ENCODE measurements around the gene PAX6. TPM values are rescaled to one million over a fixed set of nuclear protein-coding genes. Genes with fewer than 3 reads are reported as not detected.

PAX6 gene
- total RNA-seq, 4 donors from 2014 or later = 0.08 to 1.1 (median 0.55) TPM

GRCh38 chr11:31788085-31788484 lies 23.0 kb downstream of the PAX6 start:
- Histone ChIP-seq H3K27me3 (no peaks in the 10 kb centered on the region), H3K27ac (no peak overlapping the region), H3K9me3 (no peaks in the 10 kb centered on the region), H3K4me1 (peaks cover 0 to 10% (median 0%) of the 10 kb centered on the region in 3 donors), H3K4me3 (no peak overlapping the region), H3K36me3 (peaks cover 0 to 5% of the 10 kb centered on the region in 2 donors)
- 65 to 83% methylated on average over 2 to 3 of the region's 3 CpGs for WGBS, 2 donors (ENCODE audit: low coverage in 1 of 2)
- ATAC-seq = no peak
- no peak for TF ChIP-seq POLR2AphosphoS5 (IDR thresholded peaks at IDR 0.05)

- TF ChIP-seq, protein P1, sequence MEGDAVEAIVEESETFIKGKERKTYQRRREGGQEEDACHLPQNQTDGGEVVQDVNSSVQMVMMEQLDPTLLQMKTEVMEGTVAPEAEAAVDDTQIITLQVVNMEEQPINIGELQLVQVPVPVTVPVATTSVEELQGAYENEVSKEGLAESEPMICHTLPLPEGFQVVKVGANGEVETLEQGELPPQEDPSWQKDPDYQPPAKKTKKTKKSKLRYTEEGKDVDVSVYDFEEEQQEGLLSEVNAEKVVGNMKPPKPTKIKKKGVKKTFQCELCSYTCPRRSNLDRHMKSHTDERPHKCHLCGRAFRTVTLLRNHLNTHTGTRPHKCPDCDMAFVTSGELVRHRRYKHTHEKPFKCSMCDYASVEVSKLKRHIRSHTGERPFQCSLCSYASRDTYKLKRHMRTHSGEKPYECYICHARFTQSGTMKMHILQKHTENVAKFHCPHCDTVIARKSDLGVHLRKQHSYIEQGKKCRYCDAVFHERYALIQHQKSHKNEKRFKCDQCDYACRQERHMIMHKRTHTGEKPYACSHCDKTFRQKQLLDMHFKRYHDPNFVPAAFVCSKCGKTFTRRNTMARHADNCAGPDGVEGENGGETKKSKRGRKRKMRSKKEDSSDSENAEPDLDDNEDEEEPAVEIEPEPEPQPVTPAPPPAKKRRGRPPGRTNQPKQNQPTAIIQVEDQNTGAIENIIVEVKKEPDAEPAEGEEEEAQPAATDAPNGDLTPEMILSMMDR (IDR thresholded peaks at IDR 0.05) = no peak
- TF ChIP-seq POLR2A (IDR thresholded peaks at IDR 0.05) (no peak), POLR2AphosphoS5 (IDR thresholded peaks at IDR 0.05) (no peak), EP300 (IDR thresholded peaks at IDR 0.05) (no peak)
- ATAC-seq = no peak
- H3K36me3 ChIP-seq = peaks cover 0 to 5% of the 10 kb centered on the region in 2 donors
- H3K27me3 ChIP-seq = no peaks in the 10 kb centered on the region
- no peak overlapping the region for H3K4me3 ChIP-seq
- H3K27ac ChIP-seq = no peak overlapping the region
- peaks cover 0 to 6% (median 0%) of the 10 kb centered on the region in 3 donors for H3K4me1 ChIP-seq
- no peaks in the 10 kb centered on the region for H3K9me3 ChIP-seq
- 87 to 94% methylated on average over 3 to 15 of the region's 16 CpGs for WGBS, 2 donors (ENCODE audit: low coverage in 1 of 2)
Observed at GRCh38 chr11:31786996-31787685, 24.0 kb downstream of the PAX6 start.

DNA sequence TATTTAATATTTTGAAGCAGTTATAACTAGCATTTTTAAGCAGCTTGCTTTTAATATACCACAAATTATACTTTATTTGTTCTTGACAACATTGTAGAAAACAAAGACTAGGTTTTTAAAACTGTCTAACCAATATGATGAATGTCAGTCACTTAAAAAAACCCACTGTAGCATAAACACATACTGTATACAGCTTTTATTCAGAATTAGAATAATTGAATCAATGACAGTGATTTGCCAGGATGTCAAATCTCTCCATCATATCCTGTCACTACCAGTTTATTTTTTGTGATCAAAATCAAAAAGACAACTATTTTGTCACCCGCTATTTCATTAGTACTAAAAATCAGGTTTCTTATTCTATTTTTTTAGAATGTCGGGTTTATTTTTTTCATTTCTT lies 26.5 kb downstream of the PAX6 start:
- Histone ChIP-seq H3K27ac (no peak overlapping the region), H3K27me3 (no peaks in the 10 kb centered on the region), H3K4me3 (no peak overlapping the region), H3K4me1 (peaks cover 0 to 8% (median 0%) of the 10 kb centered on the region in 3 donors), H3K36me3 (peaks cover 0 to 5% of the 10 kb centered on the region in 2 donors), H3K9me3 (no peaks in the 10 kb centered on the region)
- ATAC-seq = no peak
- WGBS, 2 donors (ENCODE audit: low coverage in 1 of 2) = 96 to 100% methylated on average over 2 of the region's 2 CpGs
- TF ChIP-seq, protein P1 (IDR thresholded peaks at IDR 0.05) = no peak
- no peak for TF ChIP-seq POLR2AphosphoS5 (IDR thresholded peaks at IDR 0.05)
- TF ChIP-seq EP300 (IDR thresholded peaks at IDR 0.05) = no peak
- TF ChIP-seq POLR2A (IDR thresholded peaks at IDR 0.05) = no peak

DNA sequence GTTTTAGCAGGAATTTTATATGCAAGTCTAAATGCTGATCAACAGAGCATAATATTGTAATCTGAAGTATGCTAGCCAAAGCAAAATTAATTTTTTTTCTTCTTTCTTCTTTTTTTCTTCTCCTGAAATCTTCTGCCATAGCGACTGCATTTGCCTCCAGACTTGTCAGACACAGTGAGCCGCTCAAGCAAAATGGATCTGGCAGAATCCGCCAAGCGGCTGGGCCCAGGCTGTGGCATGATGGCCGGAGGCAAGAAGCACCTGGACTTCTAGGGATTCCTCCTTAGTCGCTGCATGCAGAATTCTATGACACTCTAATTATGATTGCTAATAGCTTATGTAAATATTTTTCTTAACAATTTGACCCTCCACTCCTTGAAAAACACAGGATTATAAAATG lies 27.9 kb downstream of the PAX6 start:
- Histone ChIP-seq H3K36me3 (peaks cover 0 to 5% of the 10 kb centered on the region in 2 donors), H3K9me3 (no peaks in the 10 kb centered on the region), H3K4me1 (peaks cover 0 to 8% (median 0%) of the 10 kb centered on the region in 3 donors), H3K27ac (no peak overlapping the region), H3K4me3 (no peak overlapping the region), H3K27me3 (no peaks in the 10 kb centered on the region)
- ATAC-seq = no peak
- WGBS, 2 donors (ENCODE audit: low coverage in 1 of 2) = 95 to 100% methylated on average over 5 to 6 of the region's 6 CpGs
- TF ChIP-seq, protein P1 (IDR thresholded peaks at IDR 0.05) = no peak
- TF ChIP-seq POLR2A (IDR thresholded peaks at IDR 0.05) (no peak), EP300 (IDR thresholded peaks at IDR 0.05) (no peak), POLR2AphosphoS5 (IDR thresholded peaks at IDR 0.05) (no peak)

DNA sequence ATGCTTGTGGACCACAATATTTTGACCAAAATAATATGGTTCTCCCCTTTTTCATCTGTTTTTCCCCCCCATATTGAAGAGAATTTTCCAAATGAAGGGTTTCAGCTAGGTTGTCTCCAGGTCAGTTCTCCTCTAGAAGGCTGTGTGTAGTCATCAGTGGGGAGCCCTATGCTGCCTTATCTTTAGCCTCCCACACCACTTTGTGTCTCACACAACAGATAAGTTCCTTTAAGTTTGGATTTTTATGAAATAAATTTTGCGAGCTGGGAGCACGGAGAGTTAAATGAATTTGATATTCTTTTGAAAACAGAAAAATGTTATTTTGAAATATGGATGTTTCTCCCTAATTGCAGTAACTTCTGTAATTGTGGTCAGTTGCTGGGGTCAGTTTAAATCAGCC lies 28.9 kb downstream of the PAX6 start:
- Histone ChIP-seq H3K27ac (no peak overlapping the region), H3K4me3 (no peak overlapping the region), H3K27me3 (no peaks in the 10 kb centered on the region), H3K9me3 (no peaks in the 10 kb centered on the region), H3K4me1 (peaks cover 0 to 8% (median 0%) of the 10 kb centered on the region in 3 donors), H3K36me3 (peaks cover 0 to 5% of the 10 kb centered on the region in 2 donors)
- WGBS, 2 donors (ENCODE audit: low coverage in 1 of 2) = 100% methylated on average over 2 of the region's 2 CpGs
- TF ChIP-seq POLR2AphosphoS5 (IDR thresholded peaks at IDR 0.05) (no peak), EP300 (IDR thresholded peaks at IDR 0.05) (no peak), POLR2A (IDR thresholded peaks at IDR 0.05) (no peak)
- TF ChIP-seq, protein P1 (IDR thresholded peaks at IDR 0.05) = no peak
- ATAC-seq = no peak
